ENCODE measurements around the gene UQCRFS1.
"Not testable (repeated sequence)": the region's sequence is repeated elsewhere in the genome, so short reads cannot be mapped to it uniquely, and the experiment has no call there.

UQCRFS1 gene

DNA sequence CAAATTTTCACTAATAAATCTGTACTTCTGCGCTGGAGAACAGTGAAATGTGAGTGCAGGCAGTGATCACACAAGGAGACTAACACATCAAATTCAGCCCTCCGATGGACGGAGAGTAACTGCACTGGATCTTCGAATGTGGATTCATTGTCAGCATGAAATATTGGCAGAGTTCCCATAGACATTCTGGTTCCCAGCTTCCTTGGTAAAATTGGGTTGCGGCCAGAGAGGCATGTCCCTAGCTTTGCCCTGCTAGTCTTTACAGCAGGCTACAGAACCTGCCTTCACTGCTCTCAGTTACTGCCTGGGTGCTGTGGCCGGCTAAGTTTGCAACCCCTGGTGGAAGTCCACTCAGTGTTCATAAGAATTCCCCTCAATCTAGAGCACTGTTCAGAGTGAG, 32.3 kb upstream of the UQCRFS1 start:
- no peak overlapping the region for H3K4me3 ChIP-seq (ENCODE audit: low read depth, low read length)
- TF ChIP-seq, protein P1, sequence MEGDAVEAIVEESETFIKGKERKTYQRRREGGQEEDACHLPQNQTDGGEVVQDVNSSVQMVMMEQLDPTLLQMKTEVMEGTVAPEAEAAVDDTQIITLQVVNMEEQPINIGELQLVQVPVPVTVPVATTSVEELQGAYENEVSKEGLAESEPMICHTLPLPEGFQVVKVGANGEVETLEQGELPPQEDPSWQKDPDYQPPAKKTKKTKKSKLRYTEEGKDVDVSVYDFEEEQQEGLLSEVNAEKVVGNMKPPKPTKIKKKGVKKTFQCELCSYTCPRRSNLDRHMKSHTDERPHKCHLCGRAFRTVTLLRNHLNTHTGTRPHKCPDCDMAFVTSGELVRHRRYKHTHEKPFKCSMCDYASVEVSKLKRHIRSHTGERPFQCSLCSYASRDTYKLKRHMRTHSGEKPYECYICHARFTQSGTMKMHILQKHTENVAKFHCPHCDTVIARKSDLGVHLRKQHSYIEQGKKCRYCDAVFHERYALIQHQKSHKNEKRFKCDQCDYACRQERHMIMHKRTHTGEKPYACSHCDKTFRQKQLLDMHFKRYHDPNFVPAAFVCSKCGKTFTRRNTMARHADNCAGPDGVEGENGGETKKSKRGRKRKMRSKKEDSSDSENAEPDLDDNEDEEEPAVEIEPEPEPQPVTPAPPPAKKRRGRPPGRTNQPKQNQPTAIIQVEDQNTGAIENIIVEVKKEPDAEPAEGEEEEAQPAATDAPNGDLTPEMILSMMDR (IDR thresholded peaks at IDR 0.05; ENCODE audit: low read depth, low read length, missing control alignments): no peak
- DNase-seq (ENCODE audit: low read depth): no peak

- TF ChIP-seq, protein P1 (IDR thresholded peaks at IDR 0.05; ENCODE audit: low read depth, low read length, missing control alignments): no peak
- no peak for DNase-seq (ENCODE audit: low read depth)
- no peak overlapping the region for H3K4me3 ChIP-seq (ENCODE audit: low read depth, low read length)
These were observed 28.4 kb upstream of the UQCRFS1 start for GRCh38 chr19:29241324-29241723.

DNA sequence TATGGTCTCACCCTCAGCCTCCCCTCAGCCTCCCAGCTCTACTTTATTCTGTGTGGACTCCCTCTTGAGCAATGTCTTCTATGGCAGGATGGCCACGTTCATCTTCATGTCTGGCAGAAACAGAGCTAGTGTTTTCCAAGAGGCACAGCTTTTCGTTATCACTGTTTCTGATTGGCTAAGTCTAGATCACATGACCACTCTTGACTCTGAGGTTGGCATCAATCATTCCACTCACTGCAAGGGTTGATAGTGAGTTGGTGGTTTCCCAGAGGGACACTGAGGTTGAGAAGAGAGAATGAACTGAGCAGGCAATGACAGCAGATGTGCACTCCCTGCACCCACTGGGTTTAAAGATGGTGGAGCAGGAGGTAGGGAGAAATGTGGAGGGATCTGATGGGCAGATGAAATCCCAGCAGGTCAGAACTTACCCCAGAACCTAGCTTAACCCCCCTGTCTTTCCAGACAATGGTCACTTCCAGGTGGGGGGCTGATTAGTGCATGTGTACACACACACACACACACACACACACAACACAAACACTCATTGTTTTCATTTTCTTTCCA, 26.3 kb upstream of the UQCRFS1 start:
- no peak for DNase-seq (ENCODE audit: low read depth)
- TF ChIP-seq, protein P1 (IDR thresholded peaks at IDR 0.05; ENCODE audit: low read depth, low read length, missing control alignments): no peak
- H3K4me3 ChIP-seq (ENCODE audit: low read depth, low read length): no peak overlapping the region

DNA sequence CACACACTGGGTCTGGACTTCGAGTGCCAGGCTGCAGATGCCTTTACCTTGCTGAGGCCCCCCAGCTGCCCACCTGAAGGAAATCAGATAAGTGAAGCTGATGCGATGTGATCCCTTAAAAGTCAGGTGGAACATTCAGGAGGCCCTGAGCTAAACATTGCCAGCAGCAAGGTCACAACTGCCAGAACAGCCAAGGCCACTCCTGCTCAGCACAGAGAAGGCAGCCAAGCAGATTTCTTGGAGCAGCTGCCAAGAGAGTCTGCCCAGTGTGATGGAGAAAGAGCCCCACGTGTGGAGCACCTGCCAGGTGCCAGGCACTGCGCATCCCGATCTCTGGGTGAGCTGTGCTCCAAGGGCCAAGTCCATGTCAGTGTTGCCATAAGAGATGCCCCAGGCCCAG, 20.6 kb upstream of the UQCRFS1 start:
- TF ChIP-seq, protein P1 (IDR thresholded peaks at IDR 0.05; ENCODE audit: low read depth, low read length, missing control alignments): no peak

DNA sequence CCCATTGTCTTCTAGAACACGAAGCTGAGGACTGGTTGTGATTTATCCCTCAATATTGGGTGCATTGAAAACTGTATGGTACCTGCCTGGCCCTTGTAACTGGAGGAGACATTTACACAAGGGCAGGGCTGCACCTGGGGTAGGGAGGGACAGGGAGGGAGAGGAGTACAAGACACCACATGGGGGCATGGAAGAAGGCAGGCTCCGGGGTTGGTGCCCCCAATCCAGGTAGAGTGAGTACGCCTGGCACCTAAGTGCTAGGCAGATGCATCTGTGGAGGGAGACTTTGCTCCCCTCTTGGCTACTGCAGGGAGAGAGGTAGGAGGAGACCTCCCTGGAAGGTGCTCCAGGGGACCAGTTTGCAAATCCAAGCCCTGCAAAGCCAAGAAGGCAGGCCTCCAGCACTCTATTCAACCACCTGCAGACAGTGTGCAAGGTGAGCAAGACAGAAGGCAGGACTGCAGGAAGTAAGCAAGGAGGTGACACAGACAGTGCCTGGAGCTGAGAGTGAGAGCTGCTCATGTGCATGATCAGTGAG, 19.4 kb upstream of the UQCRFS1 start:
- DNase-seq (ENCODE audit: low read depth): no peak
- TF ChIP-seq, protein P1 (IDR thresholded peaks at IDR 0.05; ENCODE audit: low read depth, low read length, missing control alignments): no peak
- H3K4me3 ChIP-seq (ENCODE audit: low read depth, low read length): no peak overlapping the region

More for the DNA sequence above, 20.6 kb upstream of the UQCRFS1 start:
- no peak for DNase-seq (ENCODE audit: low read depth)
- no peak overlapping the region for H3K4me3 ChIP-seq (ENCODE audit: low read depth, low read length)

- H3K4me3 ChIP-seq (ENCODE audit: low read depth, low read length); DNase-seq (ENCODE audit: low read depth): not testable (repeated sequence)
These were observed 18.4 kb upstream of the UQCRFS1 start for GRCh38 chr19:29231306-29231705.

DNA sequence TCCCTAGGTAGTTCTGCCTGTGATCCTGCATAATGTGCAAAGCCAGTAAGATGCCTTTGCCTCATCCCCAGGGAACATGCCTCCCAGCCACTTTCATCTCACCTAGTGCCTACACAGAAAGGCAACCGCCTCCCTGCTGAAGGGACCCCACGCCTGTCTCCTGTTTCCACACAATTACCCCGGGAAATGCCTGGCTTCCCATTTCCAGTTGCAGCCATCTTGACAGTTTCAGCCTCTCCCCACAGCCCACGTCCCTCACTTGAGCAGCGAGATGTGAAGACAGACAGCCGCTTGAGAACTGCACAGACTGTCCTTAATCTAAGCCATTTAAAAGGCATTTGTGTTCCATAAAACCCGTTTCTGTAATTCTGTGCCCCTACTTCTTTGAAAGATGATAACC, 4.7 kb upstream of the UQCRFS1 start:
- H3K4me3 ChIP-seq (ENCODE audit: low read depth, low read length): no peak overlapping the region
- TF ChIP-seq, protein P1 (IDR thresholded peaks at IDR 0.05; ENCODE audit: low read depth, low read length, missing control alignments): no peak
- DNase-seq (ENCODE audit: low read depth): no peak

Data from GM12864 (cell line).